Keratinocyte (primary cell): ENCODE measurements around the gene FBXO10.

Source experiments
- CTCF ChIP-seq, 3 experiments: IDR thresholded peaks in 1 of 3; conservative IDR thresholded peaks in 1 of 3; optimal IDR thresholded peaks in 1 of 3; 2 replicates in 2 of 3; 3 replicates in 1 of 3; pipeline versions ENCODE3 to v1.5.1; 2011; ENCODE audit warnings: low read length in 3 of 3, mild to moderate bottlenecking in 3 of 3, moderate library complexity in 2 of 3, control low read depth in 1 of 3, inconsistent platforms in 1 of 3; ENCODE audit not compliant: insufficient read depth in 2 of 3; ENCODE audit errors: extremely low read depth in 1 of 3
- EZH2 ChIP-seq: IDR thresholded peaks from one replicate; pipeline ENCODE4 v1.6.1; 2012; ENCODE audit warnings: inconsistent platforms, mild to moderate bottlenecking, low read length, moderate library complexity

- no peak for TF ChIP-seq CTCF (optimal IDR thresholded peaks at IDR 0.05 in 1 of 3, IDR thresholded peaks at IDR 0.05 in 1 of 3, conservative IDR thresholded peaks at IDR 0.05 in 1 of 3; ENCODE audit: extremely low read depth in 1 of 3, insufficient read depth in 2 of 3, low read length in 3 of 3)
- no peak for TF ChIP-seq EZH2
Observed at GRCh38 chr9:37554318-37554717, 21.9 kb downstream of the FBXO10 start.
